GM12878 (cell line): ENCODE data around the gene BAZ1B. TPM values are rescaled to one million over a fixed set of nuclear protein-coding genes. Genes with fewer than 3 reads are reported as not detected.

Experiments
- ATAC-seq: fragments of 200-7000 bp; cut with Tn5 transposase; 3 replicates; pipeline ENCODE4 v1.9.1; 2020; ENCODE audit warnings: mild to moderate bottlenecking, moderate library complexity
- BruUV-seq: library from RNA; stranded (reverse); fragments of 400-500 nt; replicated peaks from 2 replicates; lab custom pipeline; 2021; lab: Mats Ljungman, UMichigan
- CTCF ChIA-PET: fragments of 300-600 bp; sonication (Branson Sonifier 250); formaldehyde crosslinking; extraction: SDS; loops from one replicate; lab custom pipeline; 2021; ENCODE audit warnings: inconsistent platforms; lab: Yijun Ruan, JAX
- POLR2A ChIA-PET: fragments of 350-600 bp; formaldehyde crosslinking; extraction: SDS; loops from one replicate; lab custom pipeline; 2021; ENCODE audit warnings: inconsistent platforms; lab: Charles Lee
- RAD21 ChIA-PET: fragments of 300-600 bp; sonication (Branson Sonifier 250); formaldehyde crosslinking; loops from one replicate; lab custom pipeline; 2023; ENCODE audit warnings: antibody characterized with exemption; ENCODE audit not compliant: unreplicated experiment; lab: Charles Lee
- SMC1A ChIA-PET: fragments of 300-600 bp; sonication (Branson Sonifier 250); formaldehyde crosslinking; loops from one replicate; lab custom pipeline; 2023; ENCODE audit not compliant: unreplicated experiment, uncharacterized antibody; lab: Charles Lee
- DNase-seq: peaks from one replicate; pipeline ENCODE4 v3.0.0-alpha.2; 2011; ENCODE audit warnings: low read depth, low spot score
- FAIRE-seq: peaks from 3 replicates; lab custom pipeline; 2011; peaks lifted over from hg19 to GRCh38; lab: Jason Lieb, UNC
- H2AFZ ChIP-seq: 2 replicates; pipeline ENCODE4 v1.6.0; 2011; ENCODE audit warnings: low read depth, low read length, control low read depth; ENCODE audit not compliant: control insufficient read depth
- H3K27ac ChIP-seq: 2 replicates; pipeline ENCODE4 v1.5.1; 2011; ENCODE audit warnings: control low read depth; ENCODE audit not compliant: control insufficient read depth, insufficient read depth
- H3K27me3 ChIP-seq, 2 experiments: replicated peaks in 1 of 2; 2 replicates each; pipeline versions ENCODE4 v1.6.0 to v1.6.1; 2011; ENCODE audit warnings: low read length in 1 of 2; ENCODE audit not compliant: control insufficient read depth in 2 of 2, insufficient read depth in 2 of 2
- H3K36me3 ChIP-seq, 2 experiments: 2 replicates each; pipeline ENCODE4 v1.5.1; 2011; ENCODE audit warnings: low read length in 1 of 2; ENCODE audit not compliant: control insufficient read depth in 2 of 2, insufficient read depth in 2 of 2
- H3K4me1 ChIP-seq: 2 replicates; pipeline ENCODE4 v1.6.1; 2011; ENCODE audit warnings: mild to moderate bottlenecking, low read length, moderate library complexity, mixed read lengths; ENCODE audit not compliant: control insufficient read depth, insufficient read depth
- H3K4me2 ChIP-seq: 2 replicates; pipeline ENCODE4 v1.6.0; 2011; ENCODE audit warnings: control low read depth; ENCODE audit not compliant: control insufficient read depth, insufficient read depth
- H3K4me3 ChIP-seq: fragments of 200-600 bp; sonication (generic); 2 replicates; pipeline ENCODE4 v1.5.1; 2016
- H3K79me2 ChIP-seq: 2 replicates; pipeline ENCODE4 v1.6.0; 2011; ENCODE audit warnings: low read length; ENCODE audit not compliant: control insufficient read depth, insufficient read depth
- H3K9ac ChIP-seq: 2 replicates; pipeline ENCODE4 v1.8.0; 2011; ENCODE audit warnings: low read length, control low read depth, mixed read lengths; ENCODE audit not compliant: control insufficient read depth, insufficient read depth
- H3K9me3 ChIP-seq: replicated peaks from 3 replicates; pipeline ENCODE4 v1.5.1; 2011; ENCODE audit warnings: mild to moderate bottlenecking, low read length; ENCODE audit not compliant: control insufficient read depth, insufficient read depth
- H4K20me1 ChIP-seq: 2 replicates; pipeline ENCODE4 v1.6.0; 2011; ENCODE audit not compliant: control insufficient read depth, insufficient read depth
- BHLHE40 ChIP-seq, 2 experiments: fragments of 450-650 bp in 1 of 2; IDR thresholded peaks; 2 replicates each; pipeline ENCODE4 v1.6.1; 2011 to 2017; ENCODE audit warnings: low read depth in 2 of 2, borderline replicate concordance in 1 of 2, improper control_type of control experiment in 1 of 2, low read length in 1 of 2, mild to moderate bottlenecking in 1 of 2
- CREB1 ChIP-seq: IDR thresholded peaks from 2 replicates; pipeline ENCODE4 v1.6.1; 2012; ENCODE audit warnings: low read depth, mild to moderate bottlenecking, inconsistent platforms
- E2F8 ChIP-seq: fragments of 450-650 bp; IDR thresholded peaks from 2 replicates; pipeline ENCODE4 v1.6.1; 2018; ENCODE audit warnings: mild to moderate bottlenecking, low read depth, moderate library complexity; ENCODE audit not compliant: partially characterized antibody
- HSF1 ChIP-seq: fragments of 150-350 bp; IDR thresholded peaks from 2 replicates; pipeline ENCODE4 v1.6.1; 2014; ENCODE audit warnings: mild to moderate bottlenecking, low read depth, low read length
- MEF2A ChIP-seq: IDR thresholded peaks from 2 replicates; pipeline ENCODE4 v1.6.1; 2011; ENCODE audit warnings: low read depth, mild to moderate bottlenecking, low read length, moderate library complexity; ENCODE audit not compliant: insufficient read depth
- REST ChIP-seq: IDR thresholded peaks from 2 replicates; pipeline ENCODE4 v1.6.1; 2012; ENCODE audit warnings: mild to moderate bottlenecking, low read depth, low read length
- YY1 ChIP-seq: IDR thresholded peaks from 2 replicates; pipeline ENCODE4 v1.6.1; 2011; ENCODE audit warnings: low read depth, mild to moderate bottlenecking, low read length
- WGBS: methylation state at CpG from one replicate; pipeline ENCODE4 v1.1.6; 2016; ENCODE audit warnings: low lambda C conversion rate; ENCODE audit not compliant: insufficient replicate concordance, insufficient coverage; ENCODE audit errors: missing lambda C conversion rate; 5-methylcytosine and 5-hydroxymethylcytosine counted together
- in situ Hi-C: fragments of 300-500 bp; cut with MboI; formaldehyde crosslinking; loops from 9 replicates; pipeline ENCODE4 v1.14.3; 2018; ENCODE audit warnings: mixed read lengths
- intact Hi-C: fragments of 100-400 bp; cut with micrococcal nuclease; formaldehyde crosslinking; loops from one replicate; pipeline ENCODE4 v1.14.2; 2022; ENCODE audit not compliant: unreplicated experiment
- polyA plus RNA-seq, 11 experiments: library from polyadenylated mRNA; depleted of rRNA in 4 of 11; unstranded in 6 of 11; stranded (reverse) in 5 of 11; fragments of >200 nt; fragmentation: Nextera tagmentation in 4 of 11; fragmentation: Illumina TruSeq in 1 of 11; extraction: Ambion mirVana in 4 of 11; extraction: Trizol in 1 of 11; gene quantifications; 1 replicate in 1 of 11; 2 replicates in 10 of 11; pipeline versions ENCODE4 v1.2.1 to v1.2.3, GENCODE V29; 2011 to 2016; ENCODE audit warnings: inconsistent platforms in 2 of 11, missing spikeins in 2 of 11, low read depth in 1 of 11
- total RNA-seq, 4 experiments: library from RNA; depleted of rRNA in 3 of 4; stranded (reverse); fragments of >200 nt in 3 of 4; fragmentation: Illumina TruSeq in 1 of 4; extraction: Trizol in 1 of 4; gene quantifications; 2 replicates each; pipeline versions ENCODE4 v1.2.1 to v1.2.3, GENCODE V29; 2013 to 2021
- TF ChIP-seq, protein P1 (sequence below): fragments of 450-650 bp; formaldehyde crosslinking; IDR thresholded peaks from 2 replicates; pipeline ENCODE4 v1.4.0; 2020; ENCODE audit warnings: mild to moderate bottlenecking, moderate library complexity

Gene BAZ1B
- total and polyA plus RNA-seq, 10 of the 15 experiments (the other 5 are each of a cell fraction or from before 2014, with no cell fraction given) = 14.0 to 77.4 (median 36.2) TPM

GRCh38 chr7:73423519-73424488 is 98.3 kb downstream of the BAZ1B start:
- no peaks in the 10 kb centered on the region for H3K27me3 ChIP-seq
- H3K9me3 ChIP-seq = no peaks in the 10 kb centered on the region
- DNase-seq (no peak), FAIRE-seq (no peak), ATAC-seq (peak; percentile 89)
- H3K27ac ChIP-seq = no peak overlapping the region
- no TSS peak for BruUV-seq
- in situ Hi-C loops (no loop called here), intact Hi-C loops (no loop called here)
- SMC1A ChIA-PET = interaction anchor here (1.3 kb wide), 1 partner anchor 88 kb away, joined by 3 read pairs; no protein-coding TSS in a partner anchor
- no peak overlapping the region; the same call in 1 of the 2 replicates for H2AFZ ChIP-seq
- peak overlapping the region; percentile 42; the same call in 1 of the 2 replicates for H3K4me2 ChIP-seq
- no peaks in the 10 kb centered on the region for H4K20me1 ChIP-seq
- CTCF ChIA-PET = interaction anchor here (0.6 to 1.1 kb wide), 2 partner anchors 102 to 112 kb away, joined by 3 read pairs; no protein-coding TSS in a partner anchor
- WGBS = 8% methylated on average over 52 of the region's 52 CpGs
- no peak overlapping the region for H3K4me3 ChIP-seq
- POLR2A ChIA-PET = interaction anchor here (0.6 to 1.5 kb wide), 4 partner anchors 12 to 1239 kb away, joined by 3 to 5 read pairs (median 4); no protein-coding TSS in a partner anchor
- H3K4me1 ChIP-seq = no peaks in the 10 kb centered on the region
- H3K9ac ChIP-seq = no peak overlapping the region
- H3K36me3 ChIP-seq = no peaks in the 10 kb centered on the region
- RAD21 ChIA-PET = interaction anchor here (0.7 to 1.0 kb wide), 2 partner anchors 9 to 28 kb away, joined by 4 read pairs; no protein-coding TSS in a partner anchor
- no peaks in the 10 kb centered on the region for H3K79me2 ChIP-seq
- TF ChIP-seq CREB1 = no peak
- TF ChIP-seq HSF1 = no peak
- no peak for TF ChIP-seq YY1
- TF ChIP-seq, protein P1, sequence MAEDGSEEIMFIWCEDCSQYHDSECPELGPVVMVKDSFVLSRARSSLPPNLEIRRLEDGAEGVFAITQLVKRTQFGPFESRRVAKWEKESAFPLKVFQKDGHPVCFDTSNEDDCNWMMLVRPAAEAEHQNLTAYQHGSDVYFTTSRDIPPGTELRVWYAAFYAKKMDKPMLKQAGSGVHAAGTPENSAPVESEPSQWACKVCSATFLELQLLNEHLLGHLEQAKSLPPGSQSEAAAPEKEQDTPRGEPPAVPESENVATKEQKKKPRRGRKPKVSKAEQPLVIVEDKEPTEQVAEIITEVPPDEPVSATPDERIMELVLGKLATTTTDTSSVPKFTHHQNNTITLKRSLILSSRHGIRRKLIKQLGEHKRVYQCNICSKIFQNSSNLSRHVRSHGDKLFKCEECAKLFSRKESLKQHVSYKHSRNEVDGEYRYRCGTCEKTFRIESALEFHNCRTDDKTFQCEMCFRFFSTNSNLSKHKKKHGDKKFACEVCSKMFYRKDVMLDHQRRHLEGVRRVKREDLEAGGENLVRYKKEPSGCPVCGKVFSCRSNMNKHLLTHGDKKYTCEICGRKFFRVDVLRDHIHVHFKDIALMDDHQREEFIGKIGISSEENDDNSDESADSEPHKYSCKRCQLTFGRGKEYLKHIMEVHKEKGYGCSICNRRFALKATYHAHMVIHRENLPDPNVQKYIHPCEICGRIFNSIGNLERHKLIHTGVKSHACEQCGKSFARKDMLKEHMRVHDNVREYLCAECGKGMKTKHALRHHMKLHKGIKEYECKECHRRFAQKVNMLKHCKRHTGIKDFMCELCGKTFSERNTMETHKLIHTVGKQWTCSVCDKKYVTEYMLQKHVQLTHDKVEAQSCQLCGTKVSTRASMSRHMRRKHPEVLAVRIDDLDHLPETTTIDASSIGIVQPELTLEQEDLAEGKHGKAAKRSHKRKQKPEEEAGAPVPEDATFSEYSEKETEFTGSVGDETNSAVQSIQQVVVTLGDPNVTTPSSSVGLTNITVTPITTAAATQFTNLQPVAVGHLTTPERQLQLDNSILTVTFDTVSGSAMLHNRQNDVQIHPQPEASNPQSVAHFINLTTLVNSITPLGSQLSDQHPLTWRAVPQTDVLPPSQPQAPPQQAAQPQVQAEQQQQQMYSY (CRISPR knock-in tag) = no peak
- TF ChIP-seq E2F8 = no peak
- TF ChIP-seq MEF2A = no peak
- no peak for TF ChIP-seq REST
- peak in 1 of 2 experiments; percentile 47; a peak in 1 of 4 replicates for TF ChIP-seq BHLHE40 (IDR thresholded peaks at IDR 0.05; ENCODE audit: borderline replicate concordance in 1 of 2, low read depth in 2 of 2, low read length in 1 of 2)
